Ovary (tissue), 3 donors: Measurements from ENCODE around the gene PDE4D.

ENCODE experiments used
- CTCF ChIP-seq, 3 donors: fragments of 450-650 bp in 2 of 3; fragments of 200-600 bp in 1 of 3; IDR thresholded peaks; one replicate each; pipeline versions ENCODE4 v1.5.1 to v1.8.0; 2016 to 2022; ENCODE audit warnings: antibody characterized with exemption in 3 of 3, mild to moderate bottlenecking in 1 of 3
- EP300 ChIP-seq: sonication (generic); formaldehyde crosslinking; IDR thresholded peaks from one replicate; pipeline ENCODE4 v1.6.1; 2017; ENCODE audit warnings: antibody characterized with exemption
- POLR2A ChIP-seq: fragments of 450-650 bp; IDR thresholded peaks from one replicate; pipeline ENCODE4 v1.6.1; 2017; ENCODE audit warnings: antibody characterized with exemption, mild to moderate bottlenecking, moderate library complexity
- donor health status: DM: no; HTN: no; CAD: no.

- TF ChIP-seq CTCF (IDR thresholded peaks at IDR 0.05) (no peak), EP300 (no peak), POLR2A (no peak)
Observed at GRCh38 chr5:59637884-59638580, 255.5 kb downstream of the PDE4D start.
